ENCODE measurements around the gene C12orf42.
A peak's percentile ranks its signal among the peaks of the same experiment; 100 is the strongest.

Gene C12orf42

GRCh38 chr12:103495469-103496456, at the start of gene C12orf42:
Gene C12orf42, minus strand, starts transcription at chr12:103495968. Its CDS starts 17,542 bp downstream, at chr12:103478426.
- no peak for TF ChIP-seq POLR2A (IDR thresholded peaks at IDR 0.05; ENCODE audit: low read length)
- TF ChIP-seq GATA1 (IDR thresholded peaks at IDR 0.05; ENCODE audit: low read depth, low read length) = no peak
- DNase-seq = peak; percentile 3 to 17

DNA sequence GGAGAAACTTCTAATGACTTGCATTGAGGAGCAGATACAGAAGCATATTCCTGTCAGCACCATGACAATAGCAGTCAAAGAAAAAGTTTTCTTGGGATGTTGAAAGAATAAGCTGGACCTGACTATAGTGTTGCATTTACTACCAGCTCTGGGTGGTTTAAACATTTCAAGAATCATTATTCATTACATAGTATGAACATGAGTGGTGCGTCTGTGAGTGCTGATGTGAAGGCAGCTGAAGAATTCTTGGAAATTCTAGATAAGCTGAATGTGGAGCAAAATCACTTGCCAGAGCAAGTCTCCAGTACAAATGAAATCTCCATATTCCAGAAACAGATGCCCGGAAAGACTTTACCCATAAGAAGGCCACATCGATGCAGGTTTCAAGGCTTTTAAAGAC, 46.3 kb upstream of the C12orf42 start:
- DNase-seq = no peak
- TF ChIP-seq GATA1 (IDR thresholded peaks at IDR 0.05; ENCODE audit: low read depth, low read length) (no peak), POLR2A (IDR thresholded peaks at IDR 0.05; ENCODE audit: low read length) (no peak)

- DNase-seq = no peak
- TF ChIP-seq POLR2A (IDR thresholded peaks at IDR 0.05; ENCODE audit: low read length) = no peak
Observed at GRCh38 chr12:103540319-103540718, 44.6 kb upstream of the C12orf42 start.

DNA sequence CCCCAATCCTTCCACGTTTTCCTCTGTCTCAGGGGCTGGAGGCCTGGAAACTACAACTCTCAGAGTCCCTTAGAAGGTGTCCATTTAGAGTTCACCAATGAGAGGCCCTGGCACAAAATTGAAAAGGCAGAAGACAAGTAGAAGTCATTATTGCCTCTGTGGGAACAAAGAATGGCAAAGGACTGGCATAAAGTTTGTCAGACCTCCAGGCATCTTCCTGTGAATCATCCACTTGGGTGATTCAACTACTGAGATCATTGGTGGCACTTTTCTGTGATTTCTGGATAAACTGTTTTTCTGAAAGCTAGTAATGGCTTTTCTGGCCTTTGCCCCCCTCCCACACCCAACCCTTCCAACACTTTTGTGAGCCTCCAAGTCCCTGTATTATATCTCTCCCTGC, 42.6 kb upstream of the C12orf42 start:
- DNase-seq = no peak
- TF ChIP-seq POLR2A (IDR thresholded peaks at IDR 0.05; ENCODE audit: low read length) (no peak), GATA1 (IDR thresholded peaks at IDR 0.05; ENCODE audit: low read depth, low read length) (no peak)

GRCh38 chr12:103530307-103531066, 34.7 kb upstream of the C12orf42 start:
- no peak for DNase-seq
- TF ChIP-seq GATA1 (IDR thresholded peaks at IDR 0.05; ENCODE audit: low read depth, low read length) = no peak

DNA sequence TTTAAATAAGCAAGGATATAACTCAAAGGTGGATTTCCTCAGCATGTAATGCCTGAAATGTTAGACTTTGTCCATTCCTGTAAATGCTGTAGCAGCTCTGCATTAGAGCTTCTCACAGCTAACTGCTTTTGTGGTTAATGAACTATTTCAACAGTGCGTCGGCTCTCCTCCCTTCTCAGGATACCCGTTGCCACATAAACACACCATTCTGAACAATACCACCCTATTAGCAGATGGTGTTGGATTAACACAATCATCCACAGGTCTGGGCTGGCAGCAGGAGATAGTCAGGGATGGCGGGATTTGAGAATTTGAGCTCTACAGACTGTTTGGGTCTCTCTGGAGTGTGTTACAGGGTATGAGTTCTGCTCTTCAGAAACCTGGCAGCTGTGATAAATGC, 33.5 kb upstream of the C12orf42 start:
- TF ChIP-seq GATA1 (IDR thresholded peaks at IDR 0.05; ENCODE audit: low read depth, low read length) (no peak), POLR2A (IDR thresholded peaks at IDR 0.05; ENCODE audit: low read length) (no peak)
- no peak for DNase-seq

GRCh38 chr12:103524238-103524875, 28.6 kb upstream of the C12orf42 start:
- DNase-seq = no peak
- TF ChIP-seq POLR2A (IDR thresholded peaks at IDR 0.05; ENCODE audit: low read length) (no peak), GATA1 (IDR thresholded peaks at IDR 0.05; ENCODE audit: low read depth, low read length) (no peak)

DNA sequence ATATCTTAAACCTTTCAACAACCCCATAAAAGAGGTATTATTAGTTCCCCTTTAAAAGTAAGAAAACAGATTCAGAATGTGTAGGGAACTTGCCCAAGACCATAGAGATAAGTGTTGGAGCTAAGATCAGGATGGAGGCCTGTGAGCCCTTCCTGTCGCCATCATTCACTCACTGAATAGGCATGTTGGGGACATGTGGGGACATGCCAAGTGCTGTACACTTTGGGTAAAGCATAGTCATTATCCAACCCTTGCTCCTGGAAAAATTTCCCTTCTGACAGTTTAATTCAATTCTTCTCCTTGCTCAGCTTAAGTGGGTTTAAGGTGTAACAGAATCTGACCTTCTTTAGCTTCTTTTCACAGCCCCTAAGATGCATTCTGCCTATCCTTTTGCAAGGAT, 28.0 kb upstream of the C12orf42 start:
- DNase-seq = no peak
- TF ChIP-seq POLR2A (IDR thresholded peaks at IDR 0.05; ENCODE audit: low read length) (no peak), GATA1 (IDR thresholded peaks at IDR 0.05; ENCODE audit: low read depth, low read length) (no peak)

DNA sequence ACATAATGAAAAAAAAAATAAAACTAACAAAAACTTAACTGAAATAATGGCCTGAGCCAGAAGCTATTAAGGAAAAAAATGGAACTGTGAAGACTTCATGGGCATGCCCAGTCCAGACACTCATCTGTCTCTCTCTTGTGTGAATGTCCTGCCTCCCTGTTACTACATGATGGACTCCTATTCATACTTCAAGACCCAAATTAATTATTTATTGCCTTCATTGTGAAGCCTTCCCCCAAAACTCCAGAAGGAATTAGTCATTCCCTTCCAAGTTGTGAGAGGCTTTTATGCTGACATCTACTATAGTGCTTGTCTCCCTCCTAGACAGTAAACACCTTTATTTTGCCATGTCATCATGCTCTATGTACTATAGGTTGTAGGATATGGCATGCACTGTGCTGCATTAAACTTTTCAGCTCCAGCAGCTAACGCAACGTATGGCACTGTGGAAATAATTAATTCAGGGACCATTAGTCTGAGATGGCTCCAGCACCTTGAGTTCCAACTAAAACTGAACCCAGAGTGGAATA, 25.0 kb upstream of the C12orf42 start:
- DNase-seq = no peak
- TF ChIP-seq POLR2A (IDR thresholded peaks at IDR 0.05; ENCODE audit: low read length) = no peak
- no peak for TF ChIP-seq GATA1 (IDR thresholded peaks at IDR 0.05; ENCODE audit: low read depth, low read length)

DNA sequence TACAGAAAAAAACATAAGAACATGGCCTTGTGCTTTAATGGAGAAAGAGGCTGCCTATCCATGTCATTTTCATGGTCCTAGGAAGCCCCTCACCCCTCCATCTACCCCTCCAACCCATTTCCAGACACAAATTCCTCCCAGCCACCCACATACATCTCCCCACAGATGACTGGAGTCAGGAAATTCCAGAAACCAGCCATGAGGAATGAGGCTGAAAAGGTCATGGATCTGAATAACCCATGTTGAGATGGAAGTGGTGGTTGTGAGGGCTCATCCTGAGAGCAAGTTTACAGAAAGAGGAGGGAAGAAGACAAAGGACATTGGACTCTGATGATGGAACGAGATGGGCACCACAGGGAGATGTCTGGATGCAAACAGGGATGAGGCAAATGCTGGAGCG, 23.9 kb upstream of the C12orf42 start:
- TF ChIP-seq GATA1 (IDR thresholded peaks at IDR 0.05; ENCODE audit: low read depth, low read length) = no peak
- no peak for DNase-seq

- no peak for DNase-seq
- no peak for TF ChIP-seq GATA1 (IDR thresholded peaks at IDR 0.05; ENCODE audit: low read depth, low read length)
- TF ChIP-seq POLR2A (IDR thresholded peaks at IDR 0.05; ENCODE audit: low read length) = no peak
Observed at GRCh38 chr12:103518899-103519298, 23.1 kb upstream of the C12orf42 start.

DNA sequence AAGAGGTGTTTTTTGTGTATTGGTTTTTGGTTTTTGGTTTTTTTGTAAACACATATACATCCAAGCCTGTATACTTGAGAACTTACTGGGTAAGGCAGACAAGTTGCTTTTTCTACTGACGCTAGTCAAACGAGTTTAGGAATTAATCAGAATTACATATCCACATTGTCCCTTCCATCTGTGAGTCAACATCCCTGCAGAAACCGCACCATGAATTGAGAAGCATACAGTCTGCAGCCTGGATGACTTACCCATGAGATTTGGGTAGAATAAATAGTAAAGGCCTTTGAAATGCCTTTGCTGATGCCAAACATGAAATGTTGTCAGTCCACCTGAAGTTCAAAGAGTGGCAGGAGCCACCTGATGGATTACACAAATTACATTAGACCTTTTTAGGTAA, 21.4 kb upstream of the C12orf42 start:
- TF ChIP-seq GATA1 (IDR thresholded peaks at IDR 0.05; ENCODE audit: low read depth, low read length) (no peak), POLR2A (IDR thresholded peaks at IDR 0.05; ENCODE audit: low read length) (no peak)

GRCh38 chr12:103515341-103515740, 19.6 kb upstream of the C12orf42 start:
- TF ChIP-seq POLR2A (IDR thresholded peaks at IDR 0.05; ENCODE audit: low read length) (no peak), GATA1 (IDR thresholded peaks at IDR 0.05; ENCODE audit: low read depth, low read length) (no peak)
- no peak for DNase-seq

More for the DNA sequence above, 21.4 kb upstream of the C12orf42 start:
- no peak for DNase-seq

- DNase-seq = no peak
- no peak for TF ChIP-seq POLR2A (IDR thresholded peaks at IDR 0.05; ENCODE audit: low read length)
Observed at GRCh38 chr12:103513875-103514274, 18.1 kb upstream of the C12orf42 start.

Data from erythroblast (primary cell).